Globus pallidus (tissue), 1 donor: ENCODE measurements around the gene ATXN1.

Experiments
- DNase-seq: peaks from one replicate; pipeline ENCODE4 v3.0.0-alpha.2; 2015; ENCODE audit warnings: low spot score

ATXN1 gene

GRCh38 chr6:16527691-16528090 lies 233.6 kb downstream of the ATXN1 start:
- no peak for DNase-seq

- DNase-seq, result no peak
Measured at GRCh38 chr6:16524380-16524707, 236.9 kb downstream of the ATXN1 start.

GRCh38 chr6:16523606-16524379 lies 237.5 kb downstream of the ATXN1 start:
- no peak for DNase-seq

GRCh38 chr6:16522937-16523336 lies 238.3 kb downstream of the ATXN1 start:
- DNase-seq, result no peak

- DNase-seq, result no peak
Measured at GRCh38 chr6:16521528-16521927, 239.7 kb downstream of the ATXN1 start.

GRCh38 chr6:16519265-16520242 lies 241.7 kb downstream of the ATXN1 start:
- no peak for DNase-seq

- DNase-seq, result no peak
Measured at GRCh38 chr6:16518265-16518664, 243.0 kb downstream of the ATXN1 start.

GRCh38 chr6:16514249-16514648 lies 247.0 kb downstream of the ATXN1 start:
- peak; percentile 56 for DNase-seq

- DNase-seq, result no peak
Measured at GRCh38 chr6:16512544-16513290, 248.5 kb downstream of the ATXN1 start.

- no peak for DNase-seq
Measured at GRCh38 chr6:16511723-16512489, 249.4 kb downstream of the ATXN1 start.

GRCh38 chr6:16511040-16511660 lies 250.1 kb downstream of the ATXN1 start:
- DNase-seq, result peak; percentile 60

- no peak for DNase-seq
Measured at GRCh38 chr6:16510245-16510644, 251.0 kb downstream of the ATXN1 start.

GRCh38 chr6:16508959-16509358 lies 252.3 kb downstream of the ATXN1 start:
- DNase-seq, result no peak

- DNase-seq, result no peak
Measured at GRCh38 chr6:16505711-16506357, 255.4 kb downstream of the ATXN1 start.

- DNase-seq, result no peak
Measured at GRCh38 chr6:16504609-16505008, 256.7 kb downstream of the ATXN1 start.

GRCh38 chr6:16503970-16504415 lies 257.3 kb downstream of the ATXN1 start:
- DNase-seq, result no peak

- DNase-seq, result no peak
Measured at GRCh38 chr6:16503241-16503775, 258.0 kb downstream of the ATXN1 start.

- DNase-seq, result no peak
Measured at GRCh38 chr6:16498957-16499356, 262.3 kb downstream of the ATXN1 start.

GRCh38 chr6:16498237-16498636 lies 263.0 kb downstream of the ATXN1 start:
- no peak for DNase-seq
